ENCODE data around the gene TIGD1. TPM values are rescaled to one million over a fixed set of nuclear protein-coding genes. Genes with fewer than 3 reads are reported as not detected.

The TIGD1 gene
- total RNA-seq, 2 experiments from 2014 or later: 18.5 to 27.8 TPM

- Histone ChIP-seq H3K9me2 (ENCODE audit: insufficient read depth, low read length) (no peaks in the 10 kb centered on the region), H3K4me2 (ENCODE audit: low read length) (no peak overlapping the region), H3K36me3 (ENCODE audit: insufficient read depth, low read length) (peaks cover 87% of the 10 kb centered on the region), H2AFZ (ENCODE audit: low read length) (no peak overlapping the region), H3K4me3 (ENCODE audit: low read depth, low read length, poor library complexity, severe bottlenecking) (no peak overlapping the region), H3K4me1 (ENCODE audit: insufficient read depth, low read length, poor library complexity, severe bottlenecking) (no peaks in the 10 kb centered on the region), H3K27ac (ENCODE audit: low read depth, low read length, poor library complexity, severe bottlenecking) (no peak overlapping the region), H3K79me2 (ENCODE audit: insufficient read depth, low read depth, low read length) (no peaks in the 10 kb centered on the region), H4K20me1 (ENCODE audit: insufficient read depth, low read length) (no peaks in the 10 kb centered on the region), H3K9me3 (ENCODE audit: low read length) (no peaks in the 10 kb centered on the region)
- ChIA-PET CTCF (ENCODE audit: unreplicated experiment) (no interaction called here), POLR2A (interaction anchor here (0.6 to 1.1 kb wide), 4 partner anchors 9 to 68 kb away, joined by 3 to 4 read pairs (median 3); no protein-coding TSS in a partner anchor)
- DNase-seq (ENCODE audit: low spot score): no peak
- TF ChIP-seq CTCF (conservative IDR thresholded peaks at IDR 0.05; ENCODE audit: low read length): no peak
- TF ChIP-seq EZH2phosphoT487 (IDR thresholded peaks at IDR 0.05; ENCODE audit: borderline replicate concordance, low read depth, low read length): no peak
- intact Hi-C loops (cut with micrococcal nuclease; ENCODE audit: unreplicated experiment): no loop called here
- no TSS peak for BruUV-seq (replicated peaks)
These were observed 13.2 kb upstream of the TIGD1 start for GRCh38 chr2:232563580-232563979.

DNA sequence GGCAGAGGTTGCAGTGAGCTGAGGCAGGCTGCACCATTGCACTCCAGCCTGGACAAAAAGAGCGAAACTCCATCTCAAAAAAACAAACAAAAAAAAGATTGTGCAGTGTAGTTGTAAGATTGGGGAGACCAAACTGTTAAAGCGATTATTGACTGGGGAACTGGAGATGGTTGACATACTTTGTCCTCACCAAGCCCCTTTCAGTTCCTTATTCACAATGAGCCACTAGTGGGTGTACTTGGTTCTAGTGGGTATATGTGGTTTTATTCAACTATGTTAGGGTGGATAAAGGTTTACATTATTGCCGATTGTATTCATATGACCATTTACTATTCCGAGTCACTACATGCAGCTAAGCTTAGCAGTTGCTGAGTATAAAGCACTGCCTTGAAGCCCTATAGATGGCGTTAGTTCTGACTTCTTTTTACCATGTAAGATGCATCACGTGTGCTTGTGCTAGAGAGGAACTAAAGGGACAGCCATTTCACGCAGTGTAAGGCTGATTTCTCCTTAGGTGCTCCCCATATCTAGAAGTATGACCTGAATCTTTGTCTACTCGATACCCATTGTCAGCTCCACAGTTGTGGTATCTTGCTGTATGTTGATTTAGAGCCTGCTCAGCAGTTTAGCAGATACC, 12.3 kb upstream of the TIGD1 start:
- no peaks in the 10 kb centered on the region for H3K4me1 ChIP-seq (ENCODE audit: insufficient read depth, low read length, poor library complexity, severe bottlenecking)
- H3K79me2 ChIP-seq (ENCODE audit: insufficient read depth, low read depth, low read length): no peaks in the 10 kb centered on the region
- no peaks in the 10 kb centered on the region for H3K9me2 ChIP-seq (ENCODE audit: insufficient read depth, low read length)
- H3K4me3 ChIP-seq (ENCODE audit: low read depth, low read length, poor library complexity, severe bottlenecking): no peak overlapping the region
- 0 out of 2 replicates have a peak, but pooled peaks have one; percentile 25 for TF ChIP-seq CTCF (conservative IDR thresholded peaks at IDR 0.05; ENCODE audit: low read length)
- TF ChIP-seq EZH2phosphoT487 (IDR thresholded peaks at IDR 0.05; ENCODE audit: borderline replicate concordance, low read depth, low read length): no peak
- CTCF ChIA-PET (ENCODE audit: unreplicated experiment): no interaction called here
- H3K36me3 ChIP-seq (ENCODE audit: insufficient read depth, low read length): peaks cover 85% of the 10 kb centered on the region
- no peak overlapping the region for H3K27ac ChIP-seq (ENCODE audit: low read depth, low read length, poor library complexity, severe bottlenecking)
- intact Hi-C loops (cut with micrococcal nuclease; ENCODE audit: unreplicated experiment): no loop called here
- no peaks in the 10 kb centered on the region for H3K9me3 ChIP-seq (ENCODE audit: low read length)
- H2AFZ ChIP-seq (ENCODE audit: low read length): no peak overlapping the region
- DNase-seq (ENCODE audit: low spot score): no peak
- no peak overlapping the region for H3K4me2 ChIP-seq (ENCODE audit: low read length)
- POLR2A ChIA-PET: interaction anchor here (0.5 to 1.1 kb wide), 6 partner anchors 8 to 426 kb away, joined by 3 to 7 read pairs (median 4); no protein-coding TSS in a partner anchor
- no peaks in the 10 kb centered on the region for H4K20me1 ChIP-seq (ENCODE audit: insufficient read depth, low read length)
- no TSS peak for BruUV-seq (replicated peaks)

- ChIA-PET CTCF (ENCODE audit: unreplicated experiment) (no interaction called here), POLR2A (no interaction called here)
- Histone ChIP-seq H3K4me2 (ENCODE audit: low read length) (no peak overlapping the region), H3K36me3 (ENCODE audit: insufficient read depth, low read length) (peaks cover 73% of the 10 kb centered on the region), H2AFZ (ENCODE audit: low read length) (no peak overlapping the region), H3K4me3 (ENCODE audit: low read depth, low read length, poor library complexity, severe bottlenecking) (no peak overlapping the region), H3K9me3 (ENCODE audit: low read length) (no peaks in the 10 kb centered on the region), H3K27ac (ENCODE audit: low read depth, low read length, poor library complexity, severe bottlenecking) (no peak overlapping the region), H4K20me1 (ENCODE audit: insufficient read depth, low read length) (peaks cover 7% of the 10 kb centered on the region; the same call in 1 of the 2 replicates), H3K9me2 (ENCODE audit: insufficient read depth, low read length) (no peaks in the 10 kb centered on the region), H3K4me1 (ENCODE audit: insufficient read depth, low read length, poor library complexity, severe bottlenecking) (peaks cover 6% of the 10 kb centered on the region), H3K79me2 (ENCODE audit: insufficient read depth, low read depth, low read length) (peaks cover 22% of the 10 kb centered on the region)
- TF ChIP-seq EZH2phosphoT487 (IDR thresholded peaks at IDR 0.05; ENCODE audit: borderline replicate concordance, low read depth, low read length) (no peak), CTCF (conservative IDR thresholded peaks at IDR 0.05; ENCODE audit: low read length) (no peak)
- no peak for DNase-seq (ENCODE audit: low spot score)
- intact Hi-C loops (cut with micrococcal nuclease; ENCODE audit: unreplicated experiment): no loop called here
- BruUV-seq (replicated peaks): no TSS peak
These were observed 6.1 kb upstream of the TIGD1 start for GRCh38 chr2:232556426-232556825.
